Measurements from ENCODE around the gene HPCAL1. TPM values are rescaled to one million over a fixed set of nuclear protein-coding genes. Genes with fewer than 3 reads are reported as not detected.
"Not testable (repeated sequence)": the region's sequence is repeated elsewhere in the genome, so short reads cannot be mapped to it uniquely, and the experiment has no call there.

The HPCAL1 gene
- total and polyA plus RNA-seq, 2 experiments from 2014 or later: 13.4 to 25.5 TPM

GRCh38 chr2:10258726-10259125 is 44.0 kb upstream of the HPCAL1 start:
- Histone ChIP-seq H3K27ac (no peak overlapping the region), H3K9me3 (ENCODE audit: low read depth) (no peaks in the 10 kb centered on the region), H3K4me3 (no peak overlapping the region), H3K27me3 (no peaks in the 10 kb centered on the region), H3K36me3 (no peaks in the 10 kb centered on the region), H3K4me1 (ENCODE audit: low read depth) (no peaks in the 10 kb centered on the region)
- TF ChIP-seq CTCF (IDR thresholded peaks at IDR 0.05; ENCODE audit: low read depth, low read length): no peak
- DNase-seq (ENCODE audit: low read depth in 1 of 2, low spot score in 1 of 2): no peak

GRCh38 chr2:10260130-10260529 is 42.6 kb upstream of the HPCAL1 start:
- no peak overlapping the region for H3K27ac ChIP-seq
- no peaks in the 10 kb centered on the region for H3K27me3 ChIP-seq
- DNase-seq (ENCODE audit: low read depth in 1 of 2, low spot score in 1 of 2): no peak

GRCh38 chr2:10263526-10263925 is 39.2 kb upstream of the HPCAL1 start:
- not testable (repeated sequence) for DNase-seq (ENCODE audit: low read depth in 1 of 2, low spot score in 1 of 2); H3K4me3 ChIP-seq; H3K9me3 ChIP-seq (ENCODE audit: low read depth); H3K27ac ChIP-seq; H3K4me1 ChIP-seq (ENCODE audit: low read depth); H3K36me3 ChIP-seq; H3K27me3 ChIP-seq

More at GRCh38 chr2:10260130-10260529, 42.6 kb upstream of the HPCAL1 start:
- Histone ChIP-seq H3K9me3 (ENCODE audit: low read depth) (no peaks in the 10 kb centered on the region), H3K4me3 (no peak overlapping the region), H3K36me3 (no peaks in the 10 kb centered on the region), H3K4me1 (ENCODE audit: low read depth) (no peaks in the 10 kb centered on the region)
- no peak for TF ChIP-seq CTCF (IDR thresholded peaks at IDR 0.05; ENCODE audit: low read depth, low read length)

- H3K27me3 ChIP-seq: no peaks in the 10 kb centered on the region
- no peak overlapping the region for H3K27ac ChIP-seq
- DNase-seq (ENCODE audit: low read depth in 1 of 2, low spot score in 1 of 2): no peak
- no peak for TF ChIP-seq CTCF (IDR thresholded peaks at IDR 0.05; ENCODE audit: low read depth, low read length)
- H3K9me3 ChIP-seq (ENCODE audit: low read depth): no peaks in the 10 kb centered on the region
- H3K36me3 ChIP-seq: no peaks in the 10 kb centered on the region
- H3K4me3 ChIP-seq: no peak overlapping the region
- peaks cover 4% of the 10 kb centered on the region for H3K4me1 ChIP-seq (ENCODE audit: low read depth)
These were observed 38.0 kb upstream of the HPCAL1 start for GRCh38 chr2:10264506-10265328.

- Histone ChIP-seq H3K4me3 (no peak overlapping the region), H3K27me3 (no peaks in the 10 kb centered on the region), H3K9me3 (ENCODE audit: low read depth) (no peaks in the 10 kb centered on the region), H3K36me3 (no peaks in the 10 kb centered on the region), H3K27ac (no peak overlapping the region), H3K4me1 (ENCODE audit: low read depth) (peaks cover 4% of the 10 kb centered on the region)
- TF ChIP-seq CTCF (IDR thresholded peaks at IDR 0.05; ENCODE audit: low read depth, low read length): no peak
- DNase-seq (ENCODE audit: low read depth in 1 of 2, low spot score in 1 of 2): no peak
These were observed 37.2 kb upstream of the HPCAL1 start for GRCh38 chr2:10265329-10266132.
